Right cardiac atrium (tissue), 5 donors: ENCODE data around the gene DPYD. TPM values are rescaled to one million over a fixed set of nuclear protein-coding genes. Genes with fewer than 3 reads are reported as not detected.
A peak's percentile ranks its signal among the peaks of the same experiment; 100 is the strongest.

Experiments
- ATAC-seq, 2 donors: fragments of 200-7000 bp; cut with Tn5 transposase; one replicate each; pipeline versions ENCODE4 v1.8.0 to v1.9.1; 2020; ENCODE audit warnings: moderate library complexity in 2 of 2, mild to moderate bottlenecking in 1 of 2
- DNase-seq, 3 donors: peaks; one replicate each; pipeline ENCODE4 v3.0.0-alpha.2; 2020
- H3K27ac ChIP-seq: one replicate; pipeline ENCODE4 v1.5.1; 2013; ENCODE audit warnings: mild to moderate bottlenecking, low read length, control low read depth, moderate library complexity
- H3K27me3 ChIP-seq: one replicate; pipeline ENCODE4 v1.6.1; 2013; ENCODE audit not compliant: control insufficient read depth, insufficient read depth
- H3K4me1 ChIP-seq: one replicate; pipeline ENCODE4 v1.6.1; 2013; ENCODE audit warnings: low read length; ENCODE audit not compliant: control insufficient read depth, insufficient read depth
- H3K4me3 ChIP-seq: one replicate; pipeline ENCODE4 v1.5.1; 2013; ENCODE audit warnings: low read length, control low read depth
- H3K9me3 ChIP-seq: one replicate; pipeline ENCODE4 v1.6.1; 2013; ENCODE audit warnings: low read length; ENCODE audit not compliant: control insufficient read depth
- WGBS: extraction: QIAGEN DNeasy Blood & Tissue Kit; methylation state at CpG from one replicate; pipeline ENCODE4 v1.1.7; 2013; 5-methylcytosine and 5-hydroxymethylcytosine counted together
- intact Hi-C, 4 donors: fragments of 100-400 bp; cut with DNase I; formaldehyde crosslinking; loops; one replicate each; pipeline versions ENCODE4 v1.11.0 to v1.14.0; 2022 to 2023
- polyA plus RNA-seq: library from polyadenylated mRNA; stranded (reverse); fragments of 200-250 nt; gene quantifications from one replicate; pipeline ENCODE4 v1.2.3, GENCODE V29; 2013
- total RNA-seq, 4 donors: library from RNA; stranded (reverse); fragmentation: NEBNext Ultra II Directional; extraction: Animal tissue kit (Norgen Biotek cat#: 25700); gene quantifications; one replicate each; pipeline ENCODE4 v1.2.1, GENCODE V29; 2021
- donor health status: healthy with polysubstance abuse.
- donor health status: DM: no; HTN: yes; CAD: no.
- donor health status: DM: no; HTN: no; CAD: no.
- donor health status: DM: no; HTN: yes; CAD: no; lungs with severe emphysema.
- donor health status: DM: yes; HTN: yes; CAD: no.

Gene DPYD
- total and polyA plus RNA-seq, 5 donors, result 5.2 to 15.7 (median 15.4) TPM

DNA sequence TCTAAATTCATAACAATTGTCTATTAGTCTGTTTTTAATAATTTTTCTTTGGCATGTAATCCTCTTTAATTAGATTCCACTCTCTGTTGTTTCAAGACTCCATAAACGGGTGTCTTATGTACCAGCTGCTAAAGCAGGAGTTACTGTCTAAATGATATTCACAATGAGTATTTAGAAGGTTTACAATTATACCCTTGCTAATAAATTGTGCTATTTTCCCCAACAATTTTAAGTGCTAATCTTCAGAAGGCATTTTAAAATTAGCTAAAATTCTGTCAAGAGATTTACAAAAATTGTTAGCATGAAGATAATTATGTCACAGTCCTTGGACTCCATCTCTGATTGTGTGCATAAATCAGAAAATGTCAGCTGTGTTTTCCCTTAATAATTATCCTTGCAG is 83.7 kb downstream of the DPYD start:
- DNase-seq, result no peak
- no peak overlapping the region for H3K4me3 ChIP-seq
- ATAC-seq, result no peak
- H3K27me3 ChIP-seq, result no peaks in the 10 kb centered on the region
- no peaks in the 10 kb centered on the region for H3K9me3 ChIP-seq
- H3K27ac ChIP-seq, result no peak overlapping the region
- H3K4me1 ChIP-seq, result no peaks in the 10 kb centered on the region
- intact Hi-C loops, result no loop called here
- 53% methylated on average over 1 of the region's 1 CpG for WGBS

DNA sequence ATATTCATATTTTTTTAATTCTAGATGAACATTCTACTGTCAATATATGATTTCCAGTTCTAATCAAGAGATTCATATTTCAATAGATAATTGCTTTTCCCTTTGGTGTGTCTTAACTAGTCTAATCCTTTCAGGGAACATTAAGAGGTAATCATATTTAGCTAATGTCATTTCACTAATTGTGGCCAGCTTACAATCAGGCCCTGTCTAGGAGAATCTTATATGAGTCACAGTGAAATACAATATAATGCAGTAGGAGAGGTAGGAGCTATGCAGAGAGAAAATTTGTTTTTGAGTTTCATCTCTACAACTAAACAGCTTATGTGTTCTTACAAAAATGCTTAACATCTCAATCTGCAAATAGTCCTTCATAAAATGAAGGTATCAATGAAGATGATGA is 85.9 kb downstream of the DPYD start:
- intact Hi-C loops, result no loop called here
- H3K4me1 ChIP-seq, result no peaks in the 10 kb centered on the region
- no peaks in the 10 kb centered on the region for H3K27me3 ChIP-seq
- ATAC-seq (no peak), DNase-seq (no peak)
- no peaks in the 10 kb centered on the region for H3K9me3 ChIP-seq
- no peak overlapping the region for H3K4me3 ChIP-seq
- no peak overlapping the region for H3K27ac ChIP-seq

DNA sequence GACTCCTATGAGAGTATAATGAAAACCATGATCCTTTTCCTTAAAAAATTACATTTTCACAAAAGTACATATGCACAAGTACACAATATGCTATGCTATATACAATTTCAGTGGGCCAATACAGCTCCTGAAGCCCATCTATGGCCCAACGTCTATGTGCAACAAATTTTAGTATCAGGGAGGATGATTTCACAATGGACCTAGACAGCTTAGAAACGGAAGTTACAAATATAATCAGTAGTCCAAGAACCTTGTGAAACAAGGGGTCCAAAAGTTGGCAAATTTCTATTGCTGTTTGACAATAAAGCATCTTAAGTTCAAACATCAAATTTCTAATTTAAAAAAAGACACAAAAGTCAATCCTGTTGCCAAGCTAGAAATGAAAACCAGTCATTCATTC is 87.0 kb downstream of the DPYD start:
- H3K27me3 ChIP-seq, result no peaks in the 10 kb centered on the region
- H3K4me3 ChIP-seq, result no peak overlapping the region
- no peak for DNase-seq
- H3K4me1 ChIP-seq, result no peaks in the 10 kb centered on the region
- H3K27ac ChIP-seq, result no peak overlapping the region
- no peak for ATAC-seq
- intact Hi-C loops, result no loop called here
- WGBS, result 71% methylated on average over 2 of the region's 2 CpGs
- H3K9me3 ChIP-seq, result no peaks in the 10 kb centered on the region

- H3K9me3 ChIP-seq, result no peaks in the 10 kb centered on the region
- DNase-seq (peak; percentile 45 to 54 (median 53)), ATAC-seq (no peak)
- no peaks in the 10 kb centered on the region for H3K4me1 ChIP-seq
- WGBS, result 37% methylated on average over 1 of the region's 1 CpG
- H3K27ac ChIP-seq, result no peak overlapping the region
- no peaks in the 10 kb centered on the region for H3K27me3 ChIP-seq
- intact Hi-C loops, result no loop called here
- H3K4me3 ChIP-seq, result no peak overlapping the region
These were observed 88.4 kb downstream of the DPYD start for GRCh38 chr1:97832481-97832880.

GRCh38 chr1:97827887-97828286 is 92.9 kb downstream of the DPYD start:
- intact Hi-C loops, result no loop called here
- 89% methylated on average over 3 of the region's 3 CpGs for WGBS
- DNase-seq, result no peak

DNA sequence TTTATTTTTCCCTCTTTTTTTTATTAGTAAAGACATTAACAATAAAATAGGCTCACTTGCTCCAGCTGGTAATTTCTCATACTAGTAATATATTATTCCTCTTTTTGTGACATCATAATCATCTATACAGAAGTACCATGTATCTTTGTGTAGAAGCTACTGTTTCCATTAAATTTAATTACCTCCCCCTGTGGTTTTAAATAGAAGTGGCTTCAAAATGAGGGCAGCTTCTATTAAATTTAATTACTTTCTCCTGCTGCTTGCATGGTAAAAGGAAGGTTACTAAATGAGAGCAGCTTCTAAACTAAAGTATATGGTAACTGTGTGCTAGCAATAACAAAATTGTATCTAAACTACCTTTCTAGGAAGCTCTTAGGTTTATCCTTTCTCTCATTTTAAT is 94.0 kb downstream of the DPYD start:
- DNase-seq (no peak), ATAC-seq (no peak)
- Histone ChIP-seq H3K27me3 (no peaks in the 10 kb centered on the region), H3K4me1 (no peaks in the 10 kb centered on the region), H3K9me3 (no peaks in the 10 kb centered on the region), H3K27ac (no peak overlapping the region), H3K4me3 (no peak overlapping the region)
- intact Hi-C loops, result no loop called here

More at GRCh38 chr1:97827887-97828286, 92.9 kb downstream of the DPYD start:
- Histone ChIP-seq H3K4me1 (no peaks in the 10 kb centered on the region), H3K4me3 (no peak overlapping the region), H3K9me3 (no peaks in the 10 kb centered on the region), H3K27me3 (no peaks in the 10 kb centered on the region), H3K27ac (no peak overlapping the region)
- ATAC-seq, result no peak

DNA sequence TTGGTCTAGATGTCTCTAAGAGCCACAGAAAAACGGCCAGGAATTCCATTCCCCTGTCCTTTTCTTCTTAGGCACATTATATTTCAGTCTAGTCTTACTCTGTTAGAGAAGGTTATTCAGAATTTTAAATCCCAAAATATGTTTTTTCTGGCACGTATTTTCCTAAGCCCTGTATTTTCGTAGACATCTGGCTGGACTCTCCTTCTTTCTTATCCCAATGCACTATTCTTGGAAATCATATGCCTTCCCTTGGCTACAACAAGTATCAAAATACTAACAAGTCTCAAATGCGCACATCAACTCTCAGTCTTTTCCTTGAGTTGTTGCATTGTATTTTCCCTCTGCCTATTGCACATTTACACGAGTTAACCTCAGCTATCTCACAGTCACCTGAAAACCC is 96.2 kb downstream of the DPYD start:
- Histone ChIP-seq H3K4me1 (no peaks in the 10 kb centered on the region), H3K4me3 (no peak overlapping the region), H3K27me3 (no peaks in the 10 kb centered on the region), H3K27ac (no peak overlapping the region), H3K9me3 (no peaks in the 10 kb centered on the region)
- DNase-seq (no peak), ATAC-seq (peak in 1 of 2 donors; percentile 72)
- WGBS, result 50% methylated on average over 5 of the region's 5 CpGs
- intact Hi-C loops, result no loop called here

DNA sequence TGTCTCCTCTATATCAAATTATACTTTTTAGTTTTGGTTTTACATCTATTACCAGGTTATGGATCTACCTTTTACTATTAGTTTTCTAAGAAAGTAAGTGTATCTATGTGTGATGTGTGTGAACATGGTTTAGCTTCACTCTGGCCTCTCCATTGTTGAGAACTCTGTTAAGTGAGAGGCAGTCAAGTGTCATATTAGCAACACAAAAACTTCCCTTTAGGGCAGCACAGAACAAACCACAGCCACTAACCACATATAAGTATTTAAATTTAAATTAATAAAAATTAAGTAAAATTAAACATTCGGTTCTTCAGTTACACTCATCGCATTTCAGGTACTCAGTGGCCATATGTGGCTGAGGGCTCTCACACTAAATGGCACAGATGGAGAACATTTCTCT is 96.6 kb downstream of the DPYD start:
- DNase-seq (no peak), ATAC-seq (no peak)
- no peaks in the 10 kb centered on the region for H3K27me3 ChIP-seq
- intact Hi-C loops, result no loop called here
- H3K4me3 ChIP-seq, result no peak overlapping the region
- WGBS, result 94% methylated on average over 2 of the region's 2 CpGs
- no peaks in the 10 kb centered on the region for H3K4me1 ChIP-seq
- H3K27ac ChIP-seq, result no peak overlapping the region
- H3K9me3 ChIP-seq, result no peaks in the 10 kb centered on the region

DNA sequence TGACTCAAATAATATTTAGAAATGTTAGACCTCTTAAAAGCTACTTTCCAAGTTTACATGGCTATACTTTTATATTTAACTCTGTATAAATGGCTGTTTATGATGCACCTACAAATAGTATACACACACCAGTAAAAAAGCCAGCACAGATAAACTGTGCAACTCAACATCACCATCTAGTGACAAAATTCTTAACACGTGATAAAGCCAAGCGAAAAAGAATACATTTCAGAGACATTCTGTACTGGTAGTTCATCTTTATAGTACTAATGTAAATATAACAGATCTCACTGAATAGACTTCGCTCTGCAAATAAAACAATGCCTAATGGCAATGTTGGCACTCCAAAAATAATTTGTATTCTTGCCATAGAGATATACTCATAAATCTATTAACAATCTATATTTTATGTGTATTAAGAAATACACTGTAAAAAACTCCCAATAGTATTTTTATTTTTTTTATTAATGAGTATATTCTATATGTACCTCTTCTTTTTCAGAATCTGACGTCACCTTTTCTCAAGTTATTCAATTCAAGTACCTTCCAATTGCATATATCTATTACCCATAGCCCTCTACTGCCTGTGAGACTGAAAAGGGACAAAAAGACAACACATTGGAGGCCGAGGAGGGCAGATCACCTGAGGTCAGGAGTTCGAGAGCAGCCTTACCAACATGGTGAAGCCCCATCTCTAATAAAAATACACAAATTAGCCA is 100.2 kb downstream of the DPYD start:
- 62% methylated on average over 6 of the region's 6 CpGs for WGBS

DNA sequence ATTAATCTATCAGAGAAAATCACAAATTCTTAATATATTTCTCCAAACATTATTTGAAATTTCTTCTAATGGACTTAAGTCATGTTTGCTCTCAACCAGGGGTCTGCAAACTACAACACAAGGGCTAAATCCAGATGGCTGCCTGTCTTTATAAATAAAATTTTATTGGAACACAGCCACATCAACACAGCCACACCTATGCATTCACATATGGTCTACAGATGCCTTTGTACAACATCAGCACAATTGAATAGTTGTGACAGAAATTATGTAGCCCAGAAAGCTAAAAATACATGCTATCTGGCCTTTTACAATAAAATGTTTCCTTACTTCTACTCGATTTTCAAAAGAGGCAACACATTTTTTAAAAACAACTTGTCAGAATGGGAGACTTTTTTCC is 103.9 kb downstream of the DPYD start:
- DNase-seq (no peak), ATAC-seq (no peak)
- Histone ChIP-seq H3K9me3 (no peaks in the 10 kb centered on the region), H3K4me1 (no peaks in the 10 kb centered on the region), H3K27ac (no peak overlapping the region), H3K27me3 (no peaks in the 10 kb centered on the region), H3K4me3 (no peak overlapping the region)
- 58% methylated on average over 1 of the region's 1 CpG for WGBS
- intact Hi-C loops, result no loop called here

More for the DNA sequence above, 100.2 kb downstream of the DPYD start:
- H3K4me1 ChIP-seq, result no peaks in the 10 kb centered on the region
- no peaks in the 10 kb centered on the region for H3K27me3 ChIP-seq
- H3K9me3 ChIP-seq, result no peaks in the 10 kb centered on the region
- no peak overlapping the region for H3K4me3 ChIP-seq
- no peak overlapping the region for H3K27ac ChIP-seq
- intact Hi-C loops, result no loop called here
- DNase-seq (no peak), ATAC-seq (no peak)

GRCh38 chr1:97814804-97815203 is 106.0 kb downstream of the DPYD start:
- WGBS, result 93% methylated on average over 3 of the region's 3 CpGs
- intact Hi-C loops, result no loop called here
- no peak for ATAC-seq

GRCh38 chr1:97814121-97814520 is 106.7 kb downstream of the DPYD start:
- Histone ChIP-seq H3K9me3 (no peaks in the 10 kb centered on the region), H3K27ac (no peak overlapping the region), H3K27me3 (no peaks in the 10 kb centered on the region), H3K4me3 (no peak overlapping the region), H3K4me1 (no peaks in the 10 kb centered on the region)
- DNase-seq (no peak), ATAC-seq (no peak)
- 91% methylated on average over 1 of the region's 1 CpG for WGBS
- intact Hi-C loops, result no loop called here

More at GRCh38 chr1:97814804-97815203, 106.0 kb downstream of the DPYD start:
- DNase-seq, result no peak
- H3K27me3 ChIP-seq, result no peaks in the 10 kb centered on the region
- no peaks in the 10 kb centered on the region for H3K4me1 ChIP-seq
- no peaks in the 10 kb centered on the region for H3K9me3 ChIP-seq
- no peak overlapping the region for H3K27ac ChIP-seq
- H3K4me3 ChIP-seq, result no peak overlapping the region
